ENCODE measurements around the gene SLCO3A1.

- no peak for TF ChIP-seq CTCF (IDR thresholded peaks at IDR 0.05)
- TF ChIP-seq POLR2A (IDR thresholded peaks at IDR 0.05), result no peak
Observed at GRCh38 chr15:92112711-92113110, 259.2 kb downstream of the SLCO3A1 start.
